Right lobe of liver (tissue), 4 donors: ENCODE measurements around the gene EDN2.

ENCODE experiments used
- CTCF ChIP-seq, 4 donors: fragments of 200-600 bp in 3 of 4; fragments of 450-650 bp in 1 of 4; IDR thresholded peaks; one replicate each; pipeline versions ENCODE4 v1.5.1 to v1.8.0; 2016 to 2022; ENCODE audit warnings: antibody characterized with exemption in 4 of 4, mild to moderate bottlenecking in 2 of 4
- POLR2A ChIP-seq: fragments of 450-650 bp; IDR thresholded peaks from one replicate; pipeline ENCODE4 v1.6.1; 2017; ENCODE audit warnings: antibody characterized with exemption, mild to moderate bottlenecking
- donor health status: DM: no; HTN: no; CAD: no.
- donor health status: DM: no; HTN: no; CAD: no.
- donor health status: DM: no; HTN: yes; CAD: no.

GRCh38 chr1:41493626-41494350 is 9.3 kb upstream of the EDN2 start:
- TF ChIP-seq CTCF (IDR thresholded peaks at IDR 0.05) (no peak), POLR2A (no peak)
